Transverse colon (tissue), 4 donors: ENCODE results near the gene ADK.

ENCODE experiments used
- CTCF ChIP-seq, 5 experiments: fragments of 200-600 bp in 3 of 5; fragments of 450-650 bp in 2 of 5; sonication (generic) in 3 of 5; IDR thresholded peaks; 1 replicate in 2 of 5; 2 replicates in 3 of 5; pipeline ENCODE4 v1.5.1; 2016 to 2017; ENCODE audit warnings: antibody characterized with exemption in 5 of 5, inconsistent platforms in 3 of 5, mild to moderate bottlenecking in 2 of 5, moderate library complexity in 1 of 5
- POLR2A ChIP-seq: fragments of 450-650 bp; IDR thresholded peaks from one replicate; pipeline ENCODE4 v1.6.1; 2016; ENCODE audit warnings: antibody characterized with exemption, mild to moderate bottlenecking, moderate library complexity
- POLR2AphosphoS5 ChIP-seq, 3 donors: sonication (generic); formaldehyde crosslinking; IDR thresholded peaks; one replicate each; pipeline ENCODE4 v1.6.1; 2016; ENCODE audit warnings: antibody characterized with exemption in 3 of 3

GRCh38 chr10:74650613-74651012 is 499.6 kb downstream of the ADK start:
- TF ChIP-seq POLR2A = no peak
- no peak for TF ChIP-seq POLR2AphosphoS5 (IDR thresholded peaks at IDR 0.05)
- TF ChIP-seq CTCF (IDR thresholded peaks at IDR 0.05) = no peak
